Vagina (tissue), 2 donors: Measurements from ENCODE around the gene FAM162B.

ENCODE experiments used
- POLR2A ChIP-seq, 2 donors: fragments of 450-650 bp; IDR thresholded peaks; one replicate each; pipeline ENCODE4 v1.6.1; 2017; ENCODE audit warnings: antibody characterized with exemption in 2 of 2, mild to moderate bottlenecking in 2 of 2, moderate library complexity in 2 of 2
- POLR2AphosphoS5 ChIP-seq, 2 donors: sonication (generic); formaldehyde crosslinking; IDR thresholded peaks; one replicate each; pipeline ENCODE4 v1.9.0; 2017; ENCODE audit warnings: antibody characterized with exemption in 2 of 2, mild to moderate bottlenecking in 2 of 2, low read depth in 1 of 2; ENCODE audit not compliant: insufficient read depth in 1 of 2
- TF ChIP-seq, protein P1 (sequence below), 3 experiments: fragments of 450-650 bp in 2 of 3; fragments of 200-600 bp in 1 of 3; sonication (generic) in 1 of 3; IDR thresholded peaks; one replicate each; pipeline ENCODE4 v1.5.1; 2017 to 2019; ENCODE audit warnings: antibody characterized with exemption in 3 of 3, mild to moderate bottlenecking in 2 of 3, moderate library complexity in 2 of 3

- TF ChIP-seq, protein P1, sequence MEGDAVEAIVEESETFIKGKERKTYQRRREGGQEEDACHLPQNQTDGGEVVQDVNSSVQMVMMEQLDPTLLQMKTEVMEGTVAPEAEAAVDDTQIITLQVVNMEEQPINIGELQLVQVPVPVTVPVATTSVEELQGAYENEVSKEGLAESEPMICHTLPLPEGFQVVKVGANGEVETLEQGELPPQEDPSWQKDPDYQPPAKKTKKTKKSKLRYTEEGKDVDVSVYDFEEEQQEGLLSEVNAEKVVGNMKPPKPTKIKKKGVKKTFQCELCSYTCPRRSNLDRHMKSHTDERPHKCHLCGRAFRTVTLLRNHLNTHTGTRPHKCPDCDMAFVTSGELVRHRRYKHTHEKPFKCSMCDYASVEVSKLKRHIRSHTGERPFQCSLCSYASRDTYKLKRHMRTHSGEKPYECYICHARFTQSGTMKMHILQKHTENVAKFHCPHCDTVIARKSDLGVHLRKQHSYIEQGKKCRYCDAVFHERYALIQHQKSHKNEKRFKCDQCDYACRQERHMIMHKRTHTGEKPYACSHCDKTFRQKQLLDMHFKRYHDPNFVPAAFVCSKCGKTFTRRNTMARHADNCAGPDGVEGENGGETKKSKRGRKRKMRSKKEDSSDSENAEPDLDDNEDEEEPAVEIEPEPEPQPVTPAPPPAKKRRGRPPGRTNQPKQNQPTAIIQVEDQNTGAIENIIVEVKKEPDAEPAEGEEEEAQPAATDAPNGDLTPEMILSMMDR (IDR thresholded peaks at IDR 0.05), result no peak
- TF ChIP-seq POLR2A (IDR thresholded peaks at IDR 0.05) (no peak), POLR2AphosphoS5 (IDR thresholded peaks at IDR 0.05; ENCODE audit: insufficient read depth in 1 of 2, low read depth in 1 of 2) (no peak)
Observed at GRCh38 chr6:116741571-116741970, 23.9 kb downstream of the FAM162B start.
